Fibroblast of pulmonary artery (primary cell): ENCODE results near the gene MED13.

Experiments used
- DNase-seq: peaks from one replicate; pipeline ENCODE4 v3.0.0-alpha.2; 2010; ENCODE audit warnings: low read depth
- H3K4me3 ChIP-seq: replicated peaks from 2 replicates; pipeline ENCODE4 v1.5.1; 2011; ENCODE audit warnings: low read depth, mild to moderate bottlenecking, control low read depth, low read length, moderate library complexity
- TF ChIP-seq, protein P1 (sequence below): IDR thresholded peaks from 2 replicates; pipeline ENCODE4 v1.5.1; 2011; ENCODE audit warnings: mild to moderate bottlenecking, control low read depth, low read length, inconsistent platforms; ENCODE audit errors: missing control alignments

MED13 gene

GRCh38 chr17:62096401-62096670 lies 31.3 kb upstream of the MED13 start:
- no peak overlapping the region for H3K4me3 ChIP-seq
- no peak for DNase-seq
- TF ChIP-seq, protein P1, sequence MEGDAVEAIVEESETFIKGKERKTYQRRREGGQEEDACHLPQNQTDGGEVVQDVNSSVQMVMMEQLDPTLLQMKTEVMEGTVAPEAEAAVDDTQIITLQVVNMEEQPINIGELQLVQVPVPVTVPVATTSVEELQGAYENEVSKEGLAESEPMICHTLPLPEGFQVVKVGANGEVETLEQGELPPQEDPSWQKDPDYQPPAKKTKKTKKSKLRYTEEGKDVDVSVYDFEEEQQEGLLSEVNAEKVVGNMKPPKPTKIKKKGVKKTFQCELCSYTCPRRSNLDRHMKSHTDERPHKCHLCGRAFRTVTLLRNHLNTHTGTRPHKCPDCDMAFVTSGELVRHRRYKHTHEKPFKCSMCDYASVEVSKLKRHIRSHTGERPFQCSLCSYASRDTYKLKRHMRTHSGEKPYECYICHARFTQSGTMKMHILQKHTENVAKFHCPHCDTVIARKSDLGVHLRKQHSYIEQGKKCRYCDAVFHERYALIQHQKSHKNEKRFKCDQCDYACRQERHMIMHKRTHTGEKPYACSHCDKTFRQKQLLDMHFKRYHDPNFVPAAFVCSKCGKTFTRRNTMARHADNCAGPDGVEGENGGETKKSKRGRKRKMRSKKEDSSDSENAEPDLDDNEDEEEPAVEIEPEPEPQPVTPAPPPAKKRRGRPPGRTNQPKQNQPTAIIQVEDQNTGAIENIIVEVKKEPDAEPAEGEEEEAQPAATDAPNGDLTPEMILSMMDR, result no peak

DNA sequence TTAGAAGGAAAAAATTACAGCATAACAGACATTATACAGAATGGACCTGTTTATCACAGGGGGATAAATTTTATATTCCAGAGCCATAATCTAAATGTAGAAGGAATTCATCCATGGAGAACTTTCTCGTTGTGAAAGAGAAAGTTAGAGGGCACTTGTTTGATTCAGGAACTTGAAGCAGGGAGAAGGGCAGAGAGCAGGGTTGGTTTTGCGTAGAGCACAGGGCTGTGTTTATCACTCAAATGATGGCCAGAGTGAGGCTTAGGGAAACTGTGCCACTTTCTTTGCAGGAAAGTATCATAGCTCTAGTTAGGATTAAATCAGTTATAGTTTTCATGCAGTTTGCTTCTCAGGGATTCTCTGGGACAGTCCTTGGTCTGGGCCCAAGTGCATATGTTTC lies 29.1 kb upstream of the MED13 start:
- TF ChIP-seq, protein P1, result no peak
- H3K4me3 ChIP-seq, result no peak overlapping the region
- DNase-seq, result no peak

DNA sequence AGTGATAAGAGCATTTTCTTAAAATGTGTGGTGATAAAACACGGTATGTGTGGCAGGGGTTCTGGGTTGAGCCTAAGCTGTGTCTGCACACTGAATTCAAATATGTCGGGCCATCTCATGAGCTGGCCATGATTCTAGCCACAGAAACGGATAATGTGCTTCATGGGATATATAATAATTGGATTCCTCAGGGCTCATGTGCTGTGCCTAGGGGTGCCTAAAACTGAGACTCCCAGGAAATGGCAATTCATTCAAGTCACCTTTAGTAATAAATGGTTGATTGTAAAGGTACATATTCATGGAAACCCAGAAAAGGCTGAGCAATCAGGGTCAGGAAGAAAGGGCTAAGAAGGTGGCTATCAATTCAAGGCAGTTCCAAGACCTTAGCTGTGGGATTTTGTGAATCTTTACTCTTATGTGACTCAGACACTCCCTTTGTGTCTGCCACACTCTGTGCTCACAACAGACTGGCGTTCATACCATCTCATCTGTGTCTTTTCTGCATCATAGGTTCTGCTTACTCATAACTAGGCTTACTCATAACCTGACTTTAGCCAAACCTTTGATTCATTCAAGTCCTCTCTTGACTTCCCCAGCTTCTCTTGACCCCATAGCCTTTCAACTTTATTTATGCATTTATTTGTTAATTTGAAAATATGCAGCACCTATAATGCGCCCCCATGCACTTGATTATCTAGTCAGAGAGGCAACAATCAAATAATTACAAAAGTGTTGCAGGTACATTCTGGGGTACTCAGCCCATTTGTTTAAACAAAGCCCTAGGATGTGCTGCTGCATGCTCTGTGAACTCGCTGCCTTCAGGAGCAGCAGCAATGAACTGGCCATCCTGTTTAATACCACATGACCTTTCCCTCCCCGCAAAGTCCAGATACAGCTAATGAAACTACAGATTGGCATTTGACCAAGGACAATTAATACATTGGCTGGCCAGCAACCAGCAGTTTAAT lies 28.4 kb upstream of the MED13 start:
- DNase-seq, result peak; percentile 69
- no peak overlapping the region for H3K4me3 ChIP-seq
- TF ChIP-seq, protein P1, result no peak

- H3K4me3 ChIP-seq, result no peak overlapping the region
- TF ChIP-seq, protein P1, result no peak
- no peak for DNase-seq
Observed at GRCh38 chr17:62092784-62093183, 27.7 kb upstream of the MED13 start.

GRCh38 chr17:62091804-62092203 lies 26.7 kb upstream of the MED13 start:
- TF ChIP-seq, protein P1, result no peak
- no peak for DNase-seq
- H3K4me3 ChIP-seq, result no peak overlapping the region

- H3K4me3 ChIP-seq, result no peak overlapping the region
- no peak for DNase-seq
- TF ChIP-seq, protein P1, result no peak
Observed at GRCh38 chr17:62090868-62091267, 25.8 kb upstream of the MED13 start.
